Suprapubic skin (tissue), 4 donors: ENCODE data around the gene PDE11A.

ENCODE experiments used
- EP300 ChIP-seq: sonication (generic); formaldehyde crosslinking; IDR thresholded peaks from one replicate; pipeline ENCODE4 v1.6.1; 2017; ENCODE audit warnings: antibody characterized with exemption
- POLR2A ChIP-seq, 2 donors: fragments of 450-650 bp; IDR thresholded peaks; one replicate each; pipeline ENCODE4 v1.6.1; 2017; ENCODE audit warnings: antibody characterized with exemption in 2 of 2, mild to moderate bottlenecking in 2 of 2, moderate library complexity in 2 of 2
- POLR2AphosphoS5 ChIP-seq, 3 donors: sonication (generic); formaldehyde crosslinking; IDR thresholded peaks; one replicate each; pipeline ENCODE4 v1.6.1; 2017; ENCODE audit warnings: antibody characterized with exemption in 3 of 3
- TF ChIP-seq, protein P1 (sequence below), 2 donors: fragments of 200-600 bp in 1 of 2; fragments of 450-650 bp in 1 of 2; sonication (generic) in 1 of 2; IDR thresholded peaks; one replicate each; pipeline ENCODE4 v1.5.1; 2016 to 2019; ENCODE audit warnings: antibody characterized with exemption in 2 of 2, mild to moderate bottlenecking in 1 of 2, moderate library complexity in 1 of 2

GRCh38 chr2:177679611-177680605 lies 392.7 kb downstream of the PDE11A start:
- TF ChIP-seq, protein P1, sequence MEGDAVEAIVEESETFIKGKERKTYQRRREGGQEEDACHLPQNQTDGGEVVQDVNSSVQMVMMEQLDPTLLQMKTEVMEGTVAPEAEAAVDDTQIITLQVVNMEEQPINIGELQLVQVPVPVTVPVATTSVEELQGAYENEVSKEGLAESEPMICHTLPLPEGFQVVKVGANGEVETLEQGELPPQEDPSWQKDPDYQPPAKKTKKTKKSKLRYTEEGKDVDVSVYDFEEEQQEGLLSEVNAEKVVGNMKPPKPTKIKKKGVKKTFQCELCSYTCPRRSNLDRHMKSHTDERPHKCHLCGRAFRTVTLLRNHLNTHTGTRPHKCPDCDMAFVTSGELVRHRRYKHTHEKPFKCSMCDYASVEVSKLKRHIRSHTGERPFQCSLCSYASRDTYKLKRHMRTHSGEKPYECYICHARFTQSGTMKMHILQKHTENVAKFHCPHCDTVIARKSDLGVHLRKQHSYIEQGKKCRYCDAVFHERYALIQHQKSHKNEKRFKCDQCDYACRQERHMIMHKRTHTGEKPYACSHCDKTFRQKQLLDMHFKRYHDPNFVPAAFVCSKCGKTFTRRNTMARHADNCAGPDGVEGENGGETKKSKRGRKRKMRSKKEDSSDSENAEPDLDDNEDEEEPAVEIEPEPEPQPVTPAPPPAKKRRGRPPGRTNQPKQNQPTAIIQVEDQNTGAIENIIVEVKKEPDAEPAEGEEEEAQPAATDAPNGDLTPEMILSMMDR (IDR thresholded peaks at IDR 0.05), result no peak
- TF ChIP-seq POLR2AphosphoS5 (IDR thresholded peaks at IDR 0.05) (no peak), POLR2A (IDR thresholded peaks at IDR 0.05) (no peak), EP300 (no peak)
